ENCODE data around the gene LINC00237.

GRCh38 chr20:21133404-21133803 is 27.2 kb upstream of the LINC00237 start:
- TF ChIP-seq SP1 (IDR thresholded peaks at IDR 0.05): no peak
- TF ChIP-seq CTCF (IDR thresholded peaks at IDR 0.05; ENCODE audit: low read depth, low read length, missing input control): no peak
- TF ChIP-seq YY1 (IDR thresholded peaks at IDR 0.05): no peak
